ENCODE measurements around the gene DOCK4. TPM values are rescaled to one million over a fixed set of nuclear protein-coding genes. Genes with fewer than 3 reads are reported as not detected.

The DOCK4 gene
- total RNA-seq, 1 experiment from 2014 or later, result 20.4 TPM

DNA sequence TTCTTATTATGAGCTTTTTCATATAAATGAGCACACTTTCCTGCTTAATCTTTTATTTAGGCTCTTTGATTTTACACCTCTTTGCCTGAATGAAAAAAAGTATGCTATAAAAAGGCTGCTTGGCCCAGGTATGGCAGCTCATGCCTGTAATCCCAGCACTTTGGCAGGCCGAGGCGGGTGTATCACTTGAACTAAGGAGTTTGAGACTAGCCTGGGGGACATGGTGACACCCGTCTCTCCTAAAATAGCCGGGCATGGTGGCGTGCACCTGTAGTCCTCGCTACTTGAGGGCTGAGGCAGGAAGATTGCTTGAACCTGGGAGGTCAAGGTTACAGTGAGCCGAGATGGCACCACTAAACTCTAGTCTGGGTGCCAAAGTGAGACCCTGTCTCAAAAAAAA, 72.9 kb downstream of the DOCK4 start:
- DNase-seq (ENCODE audit: low spot score) (no peak), ATAC-seq (no peak)
- CTCF ChIA-PET, result interaction anchor here (1.2 to 1.6 kb wide), 2 partner anchors 278 to 370 kb away, joined by 5 to 6 read pairs; no protein-coding TSS in a partner anchor
- POLR2A ChIA-PET, result no interaction called here
- no peaks in the 10 kb centered on the region for H3K27me3 Mint-ChIP-seq (ENCODE audit: low read depth)
- no peak overlapping the region for H3K4me3 Mint-ChIP-seq
- H3K27ac Mint-ChIP-seq, result no peak overlapping the region
- H3K9me3 Mint-ChIP-seq, result no peaks in the 10 kb centered on the region
- TF ChIP-seq ZNF281 (CRISPR knock-in tag; IDR thresholded peaks at IDR 0.05) (no peak), NR1H2 (CRISPR knock-in tag; IDR thresholded peaks at IDR 0.05) (no peak), NR2C2 (CRISPR knock-in tag; IDR thresholded peaks at IDR 0.05) (no peak), GABPB1 (CRISPR knock-in tag; IDR thresholded peaks at IDR 0.05) (no peak), MYBL2 (CRISPR knock-in tag; IDR thresholded peaks at IDR 0.05) (no peak), TP53 (CRISPR knock-in tag; IDR thresholded peaks at IDR 0.05) (no peak), SMAD3 (CRISPR knock-in tag; IDR thresholded peaks at IDR 0.05; ENCODE audit: borderline replicate concordance) (no peak), ZNF232 (CRISPR knock-in tag; IDR thresholded peaks at IDR 0.05) (no peak), ATF2 (CRISPR knock-in tag; IDR thresholded peaks at IDR 0.05; ENCODE audit: borderline replicate concordance, low read depth) (no peak), ESRRA (CRISPR knock-in tag; IDR thresholded peaks at IDR 0.05; ENCODE audit: borderline replicate concordance) (no peak), KAT7 (CRISPR knock-in tag; IDR thresholded peaks at IDR 0.05; ENCODE audit: borderline replicate concordance) (no peak), TEAD1 (CRISPR knock-in tag; IDR thresholded peaks at IDR 0.05) (no peak)
- TF ChIP-seq, protein P1, sequence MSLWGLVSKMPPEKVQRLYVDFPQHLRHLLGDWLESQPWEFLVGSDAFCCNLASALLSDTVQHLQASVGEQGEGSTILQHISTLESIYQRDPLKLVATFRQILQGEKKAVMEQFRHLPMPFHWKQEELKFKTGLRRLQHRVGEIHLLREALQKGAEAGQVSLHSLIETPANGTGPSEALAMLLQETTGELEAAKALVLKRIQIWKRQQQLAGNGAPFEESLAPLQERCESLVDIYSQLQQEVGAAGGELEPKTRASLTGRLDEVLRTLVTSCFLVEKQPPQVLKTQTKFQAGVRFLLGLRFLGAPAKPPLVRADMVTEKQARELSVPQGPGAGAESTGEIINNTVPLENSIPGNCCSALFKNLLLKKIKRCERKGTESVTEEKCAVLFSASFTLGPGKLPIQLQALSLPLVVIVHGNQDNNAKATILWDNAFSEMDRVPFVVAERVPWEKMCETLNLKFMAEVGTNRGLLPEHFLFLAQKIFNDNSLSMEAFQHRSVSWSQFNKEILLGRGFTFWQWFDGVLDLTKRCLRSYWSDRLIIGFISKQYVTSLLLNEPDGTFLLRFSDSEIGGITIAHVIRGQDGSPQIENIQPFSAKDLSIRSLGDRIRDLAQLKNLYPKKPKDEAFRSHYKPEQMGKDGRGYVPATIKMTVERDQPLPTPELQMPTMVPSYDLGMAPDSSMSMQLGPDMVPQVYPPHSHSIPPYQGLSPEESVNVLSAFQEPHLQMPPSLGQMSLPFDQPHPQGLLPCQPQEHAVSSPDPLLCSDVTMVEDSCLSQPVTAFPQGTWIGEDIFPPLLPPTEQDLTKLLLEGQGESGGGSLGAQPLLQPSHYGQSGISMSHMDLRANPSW (CRISPR knock-in tag; conservative IDR thresholded peaks at IDR 0.05; ENCODE audit: low read depth), result no peak
- H3K4me1 Mint-ChIP-seq, result peaks cover 52% of the 10 kb centered on the region
- no peaks in the 10 kb centered on the region for H3K36me3 Mint-ChIP-seq

- POLR2A ChIA-PET, result interaction anchor here (0.6 kb wide), 1 partner anchor 17 kb away, joined by 13 read pairs; no protein-coding TSS in a partner anchor
- Mint-ChIP-seq H3K27me3 (ENCODE audit: low read depth) (no peaks in the 10 kb centered on the region), H3K36me3 (no peaks in the 10 kb centered on the region), H3K4me3 (no peak overlapping the region), H3K27ac (no peak overlapping the region), H3K4me1 (peaks cover 52% of the 10 kb centered on the region), H3K9me3 (no peaks in the 10 kb centered on the region)
- ATAC-seq (peak; percentile 16; the same call in 1 of the 2 replicates), DNase-seq (ENCODE audit: low spot score) (no peak)
- TF ChIP-seq FOXK1 (CRISPR knock-in tag; IDR thresholded peaks at IDR 0.05) (no peak), ELF4 (CRISPR knock-in tag; IDR thresholded peaks at IDR 0.05; ENCODE audit: low read depth) (no peak), ZNF532 (CRISPR knock-in tag; IDR thresholded peaks at IDR 0.05; ENCODE audit: borderline replicate concordance) (no peak)
- TF ChIP-seq, protein P2, sequence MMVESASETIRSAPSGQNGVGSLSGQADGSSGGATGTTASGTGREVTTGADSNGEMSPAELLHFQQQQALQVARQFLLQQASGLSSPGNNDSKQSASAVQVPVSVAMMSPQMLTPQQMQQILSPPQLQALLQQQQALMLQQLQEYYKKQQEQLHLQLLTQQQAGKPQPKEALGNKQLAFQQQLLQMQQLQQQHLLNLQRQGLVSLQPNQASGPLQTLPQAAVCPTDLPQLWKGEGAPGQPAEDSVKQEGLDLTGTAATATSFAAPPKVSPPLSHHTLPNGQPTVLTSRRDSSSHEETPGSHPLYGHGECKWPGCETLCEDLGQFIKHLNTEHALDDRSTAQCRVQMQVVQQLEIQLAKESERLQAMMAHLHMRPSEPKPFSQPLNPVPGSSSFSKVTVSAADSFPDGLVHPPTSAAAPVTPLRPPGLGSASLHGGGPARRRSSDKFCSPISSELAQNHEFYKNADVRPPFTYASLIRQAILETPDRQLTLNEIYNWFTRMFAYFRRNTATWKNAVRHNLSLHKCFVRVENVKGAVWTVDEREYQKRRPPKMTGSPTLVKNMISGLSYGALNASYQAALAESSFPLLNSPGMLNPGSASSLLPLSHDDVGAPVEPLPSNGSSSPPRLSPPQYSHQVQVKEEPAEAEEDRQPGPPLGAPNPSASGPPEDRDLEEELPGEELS (CRISPR knock-in tag; IDR thresholded peaks at IDR 0.05), result no peak
- TF ChIP-seq, protein P3, sequence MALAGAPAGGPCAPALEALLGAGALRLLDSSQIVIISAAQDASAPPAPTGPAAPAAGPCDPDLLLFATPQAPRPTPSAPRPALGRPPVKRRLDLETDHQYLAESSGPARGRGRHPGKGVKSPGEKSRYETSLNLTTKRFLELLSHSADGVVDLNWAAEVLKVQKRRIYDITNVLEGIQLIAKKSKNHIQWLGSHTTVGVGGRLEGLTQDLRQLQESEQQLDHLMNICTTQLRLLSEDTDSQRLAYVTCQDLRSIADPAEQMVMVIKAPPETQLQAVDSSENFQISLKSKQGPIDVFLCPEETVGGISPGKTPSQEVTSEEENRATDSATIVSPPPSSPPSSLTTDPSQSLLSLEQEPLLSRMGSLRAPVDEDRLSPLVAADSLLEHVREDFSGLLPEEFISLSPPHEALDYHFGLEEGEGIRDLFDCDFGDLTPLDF (CRISPR knock-in tag; IDR thresholded peaks at IDR 0.05), result no peak
- CTCF ChIA-PET, result interaction anchor here (0.6 to 1.2 kb wide), 4 partner anchors 45 to 390 kb away, joined by 3 to 6 read pairs (median 4); no protein-coding TSS in a partner anchor
Observed at GRCh38 chr7:112132051-112132694, 74.0 kb downstream of the DOCK4 start.
